SK-N-SH treated with all-trans-retinoic acid at 6 μM for 48 hours (cell line): ENCODE results near the gene RASGRP3.

Experiments used
- CREB5 ChIP-seq: fragments of 250-450 bp; sonication (Bioruptor Pico); IDR thresholded peaks from 2 replicates; pipeline ENCODE4 v1.5.1; 2020; ENCODE audit warnings: low read depth, mild to moderate bottlenecking, moderate library complexity
- CSDC2 ChIP-seq: fragments of 250-450 bp; sonication (Bioruptor Pico); IDR thresholded peaks from 2 replicates; pipeline ENCODE4 v1.5.0; 2020; ENCODE audit warnings: mild to moderate bottlenecking, moderate library complexity
- CSRNP3 ChIP-seq: fragments of 250-450 bp; sonication (Bioruptor Pico); IDR thresholded peaks from 2 replicates; pipeline ENCODE4 v1.5.1; 2021; ENCODE audit warnings: mild to moderate bottlenecking, moderate library complexity
- ESRRG ChIP-seq: fragments of 250-450 bp; sonication (Bioruptor Pico); IDR thresholded peaks from 2 replicates; pipeline ENCODE4 v1.6.1; 2021; ENCODE audit warnings: mild to moderate bottlenecking
- GLIS3 ChIP-seq: fragments of 250-450 bp; sonication (Bioruptor Pico); IDR thresholded peaks from 2 replicates; pipeline ENCODE4 v1.5.0; 2020; ENCODE audit warnings: mild to moderate bottlenecking, moderate library complexity
- PATZ1 ChIP-seq: fragments of 250-450 bp; sonication (Bioruptor Pico); IDR thresholded peaks from 2 replicates; pipeline ENCODE4 v1.8.0; 2020; ENCODE audit warnings: mild to moderate bottlenecking, moderate library complexity, borderline replicate concordance
- TCF4 ChIP-seq: fragments of 250-450 bp; sonication (Bioruptor Pico); IDR thresholded peaks from 2 replicates; pipeline ENCODE4 v1.8.0; 2021; ENCODE audit warnings: mild to moderate bottlenecking, moderate library complexity, borderline replicate concordance
- TOX ChIP-seq: fragments of 250-450 bp; sonication (Bioruptor Pico); IDR thresholded peaks from 2 replicates; pipeline ENCODE4 v1.8.0; 2021; ENCODE audit warnings: mild to moderate bottlenecking, moderate library complexity, borderline replicate concordance
- ZFP30 ChIP-seq: fragments of 450-650 bp; formaldehyde crosslinking; IDR thresholded peaks from 2 replicates; pipeline ENCODE4 v1.5.0; 2022; ENCODE audit warnings: mild to moderate bottlenecking, moderate library complexity
- ZNF565 ChIP-seq: fragments of 450-650 bp; formaldehyde crosslinking; conservative IDR thresholded peaks from 2 replicates; pipeline ENCODE4 v1.5.0; 2020; ENCODE audit warnings: low read depth, mild to moderate bottlenecking, moderate library complexity
- ZNF8 ChIP-seq: fragments of 450-650 bp; formaldehyde crosslinking; IDR thresholded peaks from 2 replicates; pipeline ENCODE4 v1.5.0; 2020; ENCODE audit warnings: mild to moderate bottlenecking, moderate library complexity

- TF ChIP-seq ZNF8 (no peak), CSRNP3 (CRISPR knock-in tag) (no peak), ZFP30 (CRISPR knock-in tag) (no peak), CREB5 (CRISPR knock-in tag) (no peak), GLIS3 (CRISPR knock-in tag) (no peak), PATZ1 (CRISPR knock-in tag) (no peak), ZNF565 (CRISPR knock-in tag) (no peak), CSDC2 (CRISPR knock-in tag) (no peak), ESRRG (CRISPR knock-in tag) (no peak), TCF4 (CRISPR knock-in tag) (no peak), TOX (CRISPR knock-in tag) (no peak)
Observed at GRCh38 chr2:33532966-33533365, 56.5 kb downstream of the RASGRP3 start.
